ENCODE measurements around the gene SLC7A6.

Gene SLC7A6

GRCh38 chr16:68310774-68311511 lies 46.6 kb downstream of the SLC7A6 start, which contains the start of the genes PRMT7 and SLC7A6OS:
PRMT7 (plus strand) TSS chr16:68311019; CDS start chr16:68315980, 4,961 bp downstream.
SLC7A6OS (minus strand) TSS chr16:68310946; CDS start chr16:68310926, 20 bp downstream.
- DNase-seq, result peak; percentile 80

- no peak for DNase-seq
Observed at GRCh38 chr16:68313116-68313515, 48.8 kb downstream of the SLC7A6 start.

GRCh38 chr16:68319185-68319908 lies 55.0 kb downstream of the SLC7A6 start:
- DNase-seq, result no peak

- no peak for DNase-seq
Observed at GRCh38 chr16:68324336-68324735, 60.0 kb downstream of the SLC7A6 start.

- no peak for DNase-seq
Observed at GRCh38 chr16:68324780-68325357, 60.5 kb downstream of the SLC7A6 start.

- peak; percentile 75 for DNase-seq
Observed at GRCh38 chr16:68328151-68328859, 64.0 kb downstream of the SLC7A6 start.

GRCh38 chr16:68328860-68329390 lies 64.6 kb downstream of the SLC7A6 start:
- DNase-seq, result no peak

GRCh38 chr16:68331879-68332410 lies 67.6 kb downstream of the SLC7A6 start:
- no peak for DNase-seq

GRCh38 chr16:68332411-68333121 lies 68.2 kb downstream of the SLC7A6 start:
- DNase-seq, result no peak

- no peak for DNase-seq
Observed at GRCh38 chr16:68335175-68335574, 70.8 kb downstream of the SLC7A6 start.

- no peak for DNase-seq
Observed at GRCh38 chr16:68338326-68339119, 74.2 kb downstream of the SLC7A6 start.

- no peak for DNase-seq
Observed at GRCh38 chr16:68339214-68339613, 74.9 kb downstream of the SLC7A6 start.

- no peak for DNase-seq
Observed at GRCh38 chr16:68342620-68343019, 78.3 kb downstream of the SLC7A6 start.

- DNase-seq, result no peak
Observed at GRCh38 chr16:68343137-68343536, 78.8 kb downstream of the SLC7A6 start.

- DNase-seq, result no peak
Observed at GRCh38 chr16:68344252-68344651, 79.9 kb downstream of the SLC7A6 start.

- DNase-seq, result no peak
Observed at GRCh38 chr16:68345351-68345810, 81.1 kb downstream of the SLC7A6 start.

- no peak for DNase-seq
Observed at GRCh38 chr16:68345958-68346635, 81.8 kb downstream of the SLC7A6 start.

GRCh38 chr16:68346892-68347480 lies 82.7 kb downstream of the SLC7A6 start:
- no peak for DNase-seq

GRCh38 chr16:68347605-68348004 lies 83.3 kb downstream of the SLC7A6 start:
- DNase-seq, result no peak

Measured in NCI-H1694 (cell line).